Measurements from ENCODE around the gene RASSF1. TPM values are rescaled to one million over a fixed set of nuclear protein-coding genes. Genes with fewer than 3 reads are reported as not detected.

RASSF1 gene
- polyA plus RNA-seq, 1 experiment, result 80.2 TPM

GRCh38 chr3:50324351-50325112, 16.1 kb downstream of the RASSF1 start:
- TF ChIP-seq CTCF (IDR thresholded peaks at IDR 0.05; ENCODE audit: insufficient read depth, low read depth, low read length), result peak; percentile 94
- POLR2A ChIA-PET, result no interaction called here
- DNase-seq (ENCODE audit: low read depth), result no peak
- Histone ChIP-seq H3K36me3 (ENCODE audit: control insufficient read depth, insufficient read depth, low read length) (peaks cover 5% of the 10 kb centered on the region), H3K27me3 (ENCODE audit: control insufficient read depth, insufficient read depth, low read length) (no peaks in the 10 kb centered on the region), H3K4me3 (ENCODE audit: low read depth, low read length) (no peak overlapping the region)
- CTCF ChIA-PET, result interaction anchor here (0.6 to 3.0 kb wide), 30 partner anchors 9 to 218 kb away, joined by 3 to 32 read pairs (median 4); partner anchors contain the start of genes HYAL3, LSMEM2 and NAA80

- ChIA-PET POLR2A (no interaction called here), CTCF (interaction anchor here (0.5 to 3.0 kb wide), 27 partner anchors 8 to 518 kb away, joined by 3 to 32 read pairs (median 4); partner anchors contain the start of genes HYAL3, LSMEM2 and NAA80)
- Histone ChIP-seq H3K36me3 (ENCODE audit: control insufficient read depth, insufficient read depth, low read length) (peaks cover 8% of the 10 kb centered on the region), H3K4me3 (ENCODE audit: low read depth, low read length) (no peak overlapping the region), H3K27me3 (ENCODE audit: control insufficient read depth, insufficient read depth, low read length) (no peaks in the 10 kb centered on the region)
- no peak for TF ChIP-seq CTCF (IDR thresholded peaks at IDR 0.05; ENCODE audit: insufficient read depth, low read depth, low read length)
- no peak for DNase-seq (ENCODE audit: low read depth)
These were observed 16.9 kb downstream of the RASSF1 start for GRCh38 chr3:50323614-50324199.

- ChIA-PET POLR2A (no interaction called here), CTCF (interaction anchor here (0.5 to 3.0 kb wide), 14 partner anchors 8 to 518 kb away, joined by 3 to 20 read pairs (median 4); partner anchors contain the start of genes HYAL3, LSMEM2 and NAA80)
- Histone ChIP-seq H3K36me3 (ENCODE audit: control insufficient read depth, insufficient read depth, low read length) (peaks cover 11% of the 10 kb centered on the region), H3K27me3 (ENCODE audit: control insufficient read depth, insufficient read depth, low read length) (no peaks in the 10 kb centered on the region), H3K4me3 (ENCODE audit: low read depth, low read length) (no peak overlapping the region)
- DNase-seq (ENCODE audit: low read depth), result no peak
- no peak for TF ChIP-seq CTCF (IDR thresholded peaks at IDR 0.05; ENCODE audit: insufficient read depth, low read depth, low read length)
These were observed 17.5 kb downstream of the RASSF1 start for GRCh38 chr3:50323092-50323600.

- H3K4me3 ChIP-seq (ENCODE audit: low read depth, low read length), result peak within 1 kb of the TSS; percentile 53
- H3K36me3 ChIP-seq (ENCODE audit: control insufficient read depth, insufficient read depth, low read length), result peaks cover 15% of the 10 kb centered on the region
- CTCF ChIA-PET, result interaction anchor here (0.9 to 3.0 kb wide), 12 partner anchors 7 to 220 kb away, joined by 3 to 20 read pairs (median 4); partner anchors contain the start of genes HYAL3, LSMEM2 and NAA80
- POLR2A ChIA-PET, result no interaction called here
- no peaks in the 10 kb centered on the region for H3K27me3 ChIP-seq (ENCODE audit: control insufficient read depth, insufficient read depth, low read length)
- no peak for DNase-seq (ENCODE audit: low read depth)
- TF ChIP-seq CTCF (IDR thresholded peaks at IDR 0.05; ENCODE audit: insufficient read depth, low read depth, low read length), result no peak
These were observed 18.1 kb downstream of the RASSF1 start, which contains the start of gene HYAL2 for GRCh38 chr3:50322386-50323091. Gene HYAL2, minus strand, starts transcription at chr3:50322745. Its CDS starts 2,256 bp downstream, at chr3:50320489.

- ChIA-PET CTCF (interaction anchor here (1.0 to 1.9 kb wide), 4 partner anchors 14 to 96 kb away, joined by 3 to 6 read pairs (median 4); no protein-coding TSS in a partner anchor), POLR2A (no interaction called here)
- no peak overlapping the region for H3K4me3 ChIP-seq (ENCODE audit: low read depth, low read length)
- H3K27me3 ChIP-seq (ENCODE audit: control insufficient read depth, insufficient read depth, low read length), result no peaks in the 10 kb centered on the region
- DNase-seq (ENCODE audit: low read depth), result no peak
- H3K36me3 ChIP-seq (ENCODE audit: control insufficient read depth, insufficient read depth, low read length), result peaks cover 18% of the 10 kb centered on the region
- no peak for TF ChIP-seq CTCF (IDR thresholded peaks at IDR 0.05; ENCODE audit: insufficient read depth, low read depth, low read length)
These were observed 18.6 kb downstream of the RASSF1 start for GRCh38 chr3:50322115-50322385.

Data from BJ (cell line).